ENCODE data around the gene HSF2BP. TPM values are rescaled to one million over a fixed set of nuclear protein-coding genes. Genes with fewer than 3 reads are reported as not detected.
"Not testable (repeated sequence)": the region's sequence is repeated elsewhere in the genome, so short reads cannot be mapped to it uniquely, and the experiment has no call there.

Gene HSF2BP
- total and polyA plus RNA-seq, 8 donors = 0.23 to 1.5 (median 0.31) TPM; not detected in 3

GRCh38 chr21:43498924-43499323, 160.4 kb downstream of the HSF2BP start:
- DNase-seq; H3K4me1 ChIP-seq; intact Hi-C loops (cut with DNase I; ENCODE audit: low total_unique reads); H3K36me3 ChIP-seq; H3K27me3 ChIP-seq; H3K27ac ChIP-seq; H3K9me3 ChIP-seq; H3K4me3 ChIP-seq: not testable (repeated sequence)
- 78 to 91% (median 86%) methylated on average over 1 to 2 of the region's 8 CpGs; no CpG with 5 or more reads in 2 of the 5 donors for WGBS, 5 donors

GRCh38 chr21:43498065-43498464, 161.2 kb downstream of the HSF2BP start:
- H3K27ac ChIP-seq; H3K27me3 ChIP-seq; intact Hi-C loops (cut with DNase I; ENCODE audit: low total_unique reads); H3K9me3 ChIP-seq; H3K4me1 ChIP-seq; H3K36me3 ChIP-seq; H3K4me3 ChIP-seq; DNase-seq: not testable (repeated sequence)
- no CpG with 5 or more reads among the region's 7 CpGs for WGBS, 5 donors

GRCh38 chr21:43494279-43495012, 164.8 kb downstream of the HSF2BP start:
- intact Hi-C loops (cut with DNase I; ENCODE audit: low total_unique reads); H3K36me3 ChIP-seq; H3K27ac ChIP-seq; H3K4me1 ChIP-seq; H3K4me3 ChIP-seq; DNase-seq; H3K27me3 ChIP-seq; H3K9me3 ChIP-seq: not testable (repeated sequence)
- WGBS, 5 donors = 42 to 100% (median 82%) methylated on average over 1 to 4 of the region's 18 CpGs

- H3K4me1 ChIP-seq; H3K27ac ChIP-seq; H3K9me3 ChIP-seq; DNase-seq; intact Hi-C loops (cut with DNase I; ENCODE audit: low total_unique reads); H3K27me3 ChIP-seq; H3K36me3 ChIP-seq; H3K4me3 ChIP-seq: not testable (repeated sequence)
- 91 to 100% (median 100%) methylated on average over 2 to 3 of the region's 14 CpGs; no CpG with 5 or more reads in 2 of the 5 donors for WGBS, 5 donors
Measured at GRCh38 chr21:43493471-43493870, 165.8 kb downstream of the HSF2BP start.

- H3K9me3 ChIP-seq; H3K4me3 ChIP-seq; H3K36me3 ChIP-seq; H3K27me3 ChIP-seq; H3K4me1 ChIP-seq; intact Hi-C loops (cut with DNase I; ENCODE audit: low total_unique reads); DNase-seq; H3K27ac ChIP-seq: not testable (repeated sequence)
- no CpG with 5 or more reads among the region's 17 CpGs for WGBS, 5 donors
Measured at GRCh38 chr21:43488235-43488634, 171.1 kb downstream of the HSF2BP start.

GRCh38 chr21:43486051-43486450, 173.2 kb downstream of the HSF2BP start:
- intact Hi-C loops (cut with DNase I; ENCODE audit: low total_unique reads); H3K4me1 ChIP-seq; H3K27me3 ChIP-seq; H3K27ac ChIP-seq; H3K36me3 ChIP-seq; DNase-seq; H3K9me3 ChIP-seq; H3K4me3 ChIP-seq: not testable (repeated sequence)
- WGBS, 5 donors = no CpG with 5 or more reads among the region's 5 CpGs

- H3K9me3 ChIP-seq; intact Hi-C loops (cut with DNase I; ENCODE audit: low total_unique reads); H3K36me3 ChIP-seq; H3K27me3 ChIP-seq; H3K4me3 ChIP-seq; H3K27ac ChIP-seq; DNase-seq; H3K4me1 ChIP-seq: not testable (repeated sequence)
- WGBS, 5 donors = no CpG with 5 or more reads among the region's 25 CpGs
Measured at GRCh38 chr21:43485016-43485415, 174.3 kb downstream of the HSF2BP start.

- H3K36me3 ChIP-seq; H3K27ac ChIP-seq; H3K4me3 ChIP-seq; intact Hi-C loops (cut with DNase I; ENCODE audit: low total_unique reads); H3K9me3 ChIP-seq; H3K4me1 ChIP-seq; H3K27me3 ChIP-seq; DNase-seq: not testable (repeated sequence)
- no CpG with 5 or more reads among the region's 13 CpGs for WGBS, 5 donors
Measured at GRCh38 chr21:43479197-43479596, 180.1 kb downstream of the HSF2BP start.

Small RNA genes within 50 kb of the gene (small RNA-seq; reads per million reads assigned to genes)
- gene MIR6070 = 0 reads per million in 4 donors

Other genes with a start within 250 kb of the HSF2BP start
- gene SIK1, start 232.4 kb downstream of the HSF2BP start, total RNA-seq = 10 to 100 TPM in 4 of 5 donors, under 1 TPM in 1; 0.43 to 93.4 (median 54.8) TPM
- gene SIK1, start 232.4 kb downstream of the HSF2BP start, polyA plus RNA-seq = 1 to 10 TPM; 2.7 to 5.4 (median 3.9) TPM
- gene RRP1B, start 72 bp upstream of the HSF2BP start, total RNA-seq = 10 to 100 TPM in 4 of 5 donors, 1 to 10 TPM in 1; 6.4 to 23.6 (median 14.9) TPM
- 1 to 10 TPM; 4.0 to 6.3 (median 6.2) TPM for gene RRP1B, start 72 bp upstream of the HSF2BP start, polyA plus RNA-seq
- 100 to 1,000 TPM in 1 of 5 donors, 10 to 100 TPM in 4; 41.9 to 139 (median 57.5) TPM for gene PDXK, start 59.6 kb upstream of the HSF2BP start, total RNA-seq
- gene PDXK, start 59.6 kb upstream of the HSF2BP start, polyA plus RNA-seq = 10 to 100 TPM; 36.7 to 53.1 (median 51.5) TPM
- 10 to 100 TPM in 3 of 5 donors, 1 to 10 TPM in 1, under 1 TPM in 1; 0.58 to 36.4 (median 13.0) TPM for gene CSTB, start 116.8 kb upstream of the HSF2BP start, total RNA-seq
- gene CSTB, start 116.8 kb upstream of the HSF2BP start, polyA plus RNA-seq = 100 to 1,000 TPM in 1 of 3 donors, 10 to 100 TPM in 2; 82.5 to 403 (median 97.0) TPM
- gene RRP1, start 130.1 kb upstream of the HSF2BP start, total RNA-seq = 10 to 100 TPM; 11.9 to 25.6 (median 18.2) TPM
- gene RRP1, start 130.1 kb upstream of the HSF2BP start, polyA plus RNA-seq = 10 to 100 TPM; 10.6 to 17.2 (median 15.6) TPM
- 10 to 100 TPM; 35.0 to 83.1 (median 41.5) TPM for gene AGPAT3, start 205.7 kb upstream of the HSF2BP start, total RNA-seq
- 10 to 100 TPM in 2 of 3 donors, 1 to 10 TPM in 1; 9.9 to 16.1 (median 10.4) TPM for gene AGPAT3, start 205.7 kb upstream of the HSF2BP start, polyA plus RNA-seq

Data from stomach (tissue), 9 donors.